ENCODE results near the gene KIAA1328. TPM values are rescaled to one million over a fixed set of nuclear protein-coding genes. Genes with fewer than 3 reads are reported as not detected.

KIAA1328 gene
- polyA plus RNA-seq, 1 donor from 2014 or later: 8.5 TPM

DNA sequence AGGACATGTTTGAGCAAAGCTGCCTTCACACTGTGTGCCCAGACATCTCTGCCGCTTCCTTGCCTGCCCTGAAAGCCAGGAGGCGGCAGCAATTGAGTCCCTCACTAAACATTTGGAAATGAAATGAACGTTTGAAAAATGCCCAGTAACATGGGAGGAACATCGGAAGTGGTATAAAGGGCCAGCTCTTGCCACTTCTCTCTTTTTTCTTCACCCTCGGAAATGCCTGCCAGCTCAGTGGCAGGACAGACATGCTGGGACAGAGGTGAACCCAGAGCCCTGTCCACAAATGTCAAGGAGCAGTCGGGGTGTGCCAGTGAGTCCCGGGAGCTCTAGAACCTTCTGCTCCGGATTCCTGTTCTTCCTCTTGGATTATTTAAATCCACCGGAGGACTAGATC is 46.2 kb upstream of the KIAA1328 start:
- H3K27ac ChIP-seq (ENCODE audit: low read length): no peak overlapping the region
- no peak overlapping the region for H3K4me2 ChIP-seq (ENCODE audit: low read length)
- no peak overlapping the region for H3K4me3 ChIP-seq (ENCODE audit: low read length)
- no peaks in the 10 kb centered on the region for H3K36me3 ChIP-seq (ENCODE audit: insufficient read depth, low read length)
- no peaks in the 10 kb centered on the region for H3K27me3 ChIP-seq (ENCODE audit: insufficient read depth, low read depth, low read length)
- H2AFZ ChIP-seq (ENCODE audit: low read depth, low read length): no peak overlapping the region
- H3K9me2 ChIP-seq (ENCODE audit: insufficient read depth, low read length): no peaks in the 10 kb centered on the region
- TF ChIP-seq TAF1 (IDR thresholded peaks at IDR 0.05; ENCODE audit: low read depth): no peak
- TF ChIP-seq EP300 (conservative IDR thresholded peaks at IDR 0.05; ENCODE audit: poor library complexity, severe bottlenecking): no peak
- TF ChIP-seq, protein P1, sequence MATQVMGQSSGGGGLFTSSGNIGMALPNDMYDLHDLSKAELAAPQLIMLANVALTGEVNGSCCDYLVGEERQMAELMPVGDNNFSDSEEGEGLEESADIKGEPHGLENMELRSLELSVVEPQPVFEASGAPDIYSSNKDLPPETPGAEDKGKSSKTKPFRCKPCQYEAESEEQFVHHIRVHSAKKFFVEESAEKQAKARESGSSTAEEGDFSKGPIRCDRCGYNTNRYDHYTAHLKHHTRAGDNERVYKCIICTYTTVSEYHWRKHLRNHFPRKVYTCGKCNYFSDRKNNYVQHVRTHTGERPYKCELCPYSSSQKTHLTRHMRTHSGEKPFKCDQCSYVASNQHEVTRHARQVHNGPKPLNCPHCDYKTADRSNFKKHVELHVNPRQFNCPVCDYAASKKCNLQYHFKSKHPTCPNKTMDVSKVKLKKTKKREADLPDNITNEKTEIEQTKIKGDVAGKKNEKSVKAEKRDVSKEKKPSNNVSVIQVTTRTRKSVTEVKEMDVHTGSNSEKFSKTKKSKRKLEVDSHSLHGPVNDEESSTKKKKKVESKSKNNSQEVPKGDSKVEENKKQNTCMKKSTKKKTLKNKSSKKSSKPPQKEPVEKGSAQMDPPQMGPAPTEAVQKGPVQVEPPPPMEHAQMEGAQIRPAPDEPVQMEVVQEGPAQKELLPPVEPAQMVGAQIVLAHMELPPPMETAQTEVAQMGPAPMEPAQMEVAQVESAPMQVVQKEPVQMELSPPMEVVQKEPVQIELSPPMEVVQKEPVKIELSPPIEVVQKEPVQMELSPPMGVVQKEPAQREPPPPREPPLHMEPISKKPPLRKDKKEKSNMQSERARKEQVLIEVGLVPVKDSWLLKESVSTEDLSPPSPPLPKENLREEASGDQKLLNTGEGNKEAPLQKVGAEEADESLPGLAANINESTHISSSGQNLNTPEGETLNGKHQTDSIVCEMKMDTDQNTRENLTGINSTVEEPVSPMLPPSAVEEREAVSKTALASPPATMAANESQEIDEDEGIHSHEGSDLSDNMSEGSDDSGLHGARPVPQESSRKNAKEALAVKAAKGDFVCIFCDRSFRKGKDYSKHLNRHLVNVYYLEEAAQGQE (IDR thresholded peaks at IDR 0.05; ENCODE audit: borderline replicate concordance): no peak
- TF ChIP-seq SMC3 (conservative IDR thresholded peaks at IDR 0.05; ENCODE audit: poor library complexity): no peak
- TF ChIP-seq RAD21 (conservative IDR thresholded peaks at IDR 0.05): no peak
- TF ChIP-seq MXI1 (conservative IDR thresholded peaks at IDR 0.05; ENCODE audit: poor library complexity, severe bottlenecking): no peak
- TF ChIP-seq, protein P2, sequence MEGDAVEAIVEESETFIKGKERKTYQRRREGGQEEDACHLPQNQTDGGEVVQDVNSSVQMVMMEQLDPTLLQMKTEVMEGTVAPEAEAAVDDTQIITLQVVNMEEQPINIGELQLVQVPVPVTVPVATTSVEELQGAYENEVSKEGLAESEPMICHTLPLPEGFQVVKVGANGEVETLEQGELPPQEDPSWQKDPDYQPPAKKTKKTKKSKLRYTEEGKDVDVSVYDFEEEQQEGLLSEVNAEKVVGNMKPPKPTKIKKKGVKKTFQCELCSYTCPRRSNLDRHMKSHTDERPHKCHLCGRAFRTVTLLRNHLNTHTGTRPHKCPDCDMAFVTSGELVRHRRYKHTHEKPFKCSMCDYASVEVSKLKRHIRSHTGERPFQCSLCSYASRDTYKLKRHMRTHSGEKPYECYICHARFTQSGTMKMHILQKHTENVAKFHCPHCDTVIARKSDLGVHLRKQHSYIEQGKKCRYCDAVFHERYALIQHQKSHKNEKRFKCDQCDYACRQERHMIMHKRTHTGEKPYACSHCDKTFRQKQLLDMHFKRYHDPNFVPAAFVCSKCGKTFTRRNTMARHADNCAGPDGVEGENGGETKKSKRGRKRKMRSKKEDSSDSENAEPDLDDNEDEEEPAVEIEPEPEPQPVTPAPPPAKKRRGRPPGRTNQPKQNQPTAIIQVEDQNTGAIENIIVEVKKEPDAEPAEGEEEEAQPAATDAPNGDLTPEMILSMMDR (IDR thresholded peaks at IDR 0.05; ENCODE audit: poor library complexity, severe bottlenecking): no peak
- TF ChIP-seq EZH2 (IDR thresholded peaks at IDR 0.05; ENCODE audit: borderline replicate concordance, insufficient read depth, low read length, poor library complexity, severe bottlenecking): no peak
- no peak for TF ChIP-seq POLR2AphosphoS5 (IDR thresholded peaks at IDR 0.05)
- no peaks in the 10 kb centered on the region for H3K79me2 ChIP-seq (replicated peaks; ENCODE audit: insufficient read depth, low read length)
- no peaks in the 10 kb centered on the region for H3F3A ChIP-seq (ENCODE audit: insufficient read depth, low read length, poor library complexity, severe bottlenecking)
- no peaks in the 10 kb centered on the region for H3K9me3 ChIP-seq (ENCODE audit: low read length)
- H3K9ac ChIP-seq (ENCODE audit: low read length): no peak overlapping the region
- H4K20me1 ChIP-seq (ENCODE audit: insufficient read depth): no peaks in the 10 kb centered on the region

DNA sequence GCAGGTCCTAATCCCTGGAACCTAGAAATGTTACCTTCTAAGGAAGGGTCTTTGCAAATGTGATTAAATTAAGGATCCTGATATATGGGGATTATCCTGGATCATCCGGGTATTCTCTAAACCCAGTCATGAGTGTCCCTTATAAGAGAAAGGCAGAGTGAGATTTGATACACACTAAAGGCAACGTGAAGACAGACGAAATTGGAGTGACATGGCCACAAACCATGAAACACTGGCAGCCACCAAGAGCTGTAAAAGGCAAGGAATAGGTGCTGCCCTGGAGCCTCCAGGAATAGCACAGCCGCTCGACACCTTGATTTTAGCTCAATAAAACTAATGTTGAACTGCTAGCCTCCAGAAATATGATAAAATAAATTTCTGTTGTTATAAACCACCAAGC is 45.1 kb upstream of the KIAA1328 start:
- TF ChIP-seq POLR2AphosphoS5 (IDR thresholded peaks at IDR 0.05): no peak
- no peak for TF ChIP-seq TAF1 (IDR thresholded peaks at IDR 0.05; ENCODE audit: low read depth)
- no peak for TF ChIP-seq RAD21 (conservative IDR thresholded peaks at IDR 0.05)
- TF ChIP-seq, protein P2 (IDR thresholded peaks at IDR 0.05; ENCODE audit: poor library complexity, severe bottlenecking): no peak
- TF ChIP-seq, protein P1 (IDR thresholded peaks at IDR 0.05; ENCODE audit: borderline replicate concordance): no peak
- no peak for TF ChIP-seq EZH2 (IDR thresholded peaks at IDR 0.05; ENCODE audit: borderline replicate concordance, insufficient read depth, low read length, poor library complexity, severe bottlenecking)
- no peak for TF ChIP-seq MXI1 (conservative IDR thresholded peaks at IDR 0.05; ENCODE audit: poor library complexity, severe bottlenecking)
- TF ChIP-seq EP300 (conservative IDR thresholded peaks at IDR 0.05; ENCODE audit: poor library complexity, severe bottlenecking): no peak
- TF ChIP-seq SMC3 (conservative IDR thresholded peaks at IDR 0.05; ENCODE audit: poor library complexity): no peak
- Histone ChIP-seq H3K4me3 (ENCODE audit: low read length) (no peak overlapping the region), H3F3A (ENCODE audit: insufficient read depth, low read length, poor library complexity, severe bottlenecking) (no peaks in the 10 kb centered on the region)

More for the DNA sequence above, 45.1 kb upstream of the KIAA1328 start:
- H2AFZ ChIP-seq (ENCODE audit: low read depth, low read length): no peak overlapping the region
- no peaks in the 10 kb centered on the region for H3K27me3 ChIP-seq (ENCODE audit: insufficient read depth, low read depth, low read length)
- H3K9me3 ChIP-seq (ENCODE audit: low read length): no peaks in the 10 kb centered on the region
- H3K36me3 ChIP-seq (ENCODE audit: insufficient read depth, low read length): no peaks in the 10 kb centered on the region
- no peak overlapping the region for H3K9ac ChIP-seq (ENCODE audit: low read length)
- H3K79me2 ChIP-seq (replicated peaks; ENCODE audit: insufficient read depth, low read length): no peaks in the 10 kb centered on the region
- no peak overlapping the region for H3K4me2 ChIP-seq (ENCODE audit: low read length)
- no peak overlapping the region for H3K27ac ChIP-seq (ENCODE audit: low read length)
- H3K9me2 ChIP-seq (ENCODE audit: insufficient read depth, low read length): no peaks in the 10 kb centered on the region
- H4K20me1 ChIP-seq (ENCODE audit: insufficient read depth): no peaks in the 10 kb centered on the region

Data from neural cell (in vitro differentiated cells).